Cardiac fibroblast (primary cell): ENCODE measurements around the gene ADAMTS12.

ENCODE experiments used
- DNase-seq, 2 donors: peaks; one replicate each; pipeline versions ENCODE4 v3.0.0 to v3.0.0-alpha.2; 2010; ENCODE audit warnings: low read depth in 2 of 2
- H3K4me3 ChIP-seq, 2 donors: replicated peaks in 1 of 2; 1 replicate in 1 of 2; 2 replicates in 1 of 2; pipeline ENCODE4 v1.5.1; 2011; ENCODE audit warnings: low read depth in 2 of 2, low read length in 2 of 2, mild to moderate bottlenecking in 2 of 2, moderate library complexity in 1 of 2
- TF ChIP-seq, protein P1 (sequence below): IDR thresholded peaks from one replicate; pipeline ENCODE4 v1.5.1; 2011; ENCODE audit warnings: low read depth, mild to moderate bottlenecking, low read length, inconsistent platforms

The ADAMTS12 gene

GRCh38 chr5:33781286-33781685 is 110.5 kb downstream of the ADAMTS12 start:
- peak; percentile 53 to 91 for DNase-seq
- TF ChIP-seq, protein P1, sequence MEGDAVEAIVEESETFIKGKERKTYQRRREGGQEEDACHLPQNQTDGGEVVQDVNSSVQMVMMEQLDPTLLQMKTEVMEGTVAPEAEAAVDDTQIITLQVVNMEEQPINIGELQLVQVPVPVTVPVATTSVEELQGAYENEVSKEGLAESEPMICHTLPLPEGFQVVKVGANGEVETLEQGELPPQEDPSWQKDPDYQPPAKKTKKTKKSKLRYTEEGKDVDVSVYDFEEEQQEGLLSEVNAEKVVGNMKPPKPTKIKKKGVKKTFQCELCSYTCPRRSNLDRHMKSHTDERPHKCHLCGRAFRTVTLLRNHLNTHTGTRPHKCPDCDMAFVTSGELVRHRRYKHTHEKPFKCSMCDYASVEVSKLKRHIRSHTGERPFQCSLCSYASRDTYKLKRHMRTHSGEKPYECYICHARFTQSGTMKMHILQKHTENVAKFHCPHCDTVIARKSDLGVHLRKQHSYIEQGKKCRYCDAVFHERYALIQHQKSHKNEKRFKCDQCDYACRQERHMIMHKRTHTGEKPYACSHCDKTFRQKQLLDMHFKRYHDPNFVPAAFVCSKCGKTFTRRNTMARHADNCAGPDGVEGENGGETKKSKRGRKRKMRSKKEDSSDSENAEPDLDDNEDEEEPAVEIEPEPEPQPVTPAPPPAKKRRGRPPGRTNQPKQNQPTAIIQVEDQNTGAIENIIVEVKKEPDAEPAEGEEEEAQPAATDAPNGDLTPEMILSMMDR = no peak
- H3K4me3 ChIP-seq = no peak overlapping the region

DNA sequence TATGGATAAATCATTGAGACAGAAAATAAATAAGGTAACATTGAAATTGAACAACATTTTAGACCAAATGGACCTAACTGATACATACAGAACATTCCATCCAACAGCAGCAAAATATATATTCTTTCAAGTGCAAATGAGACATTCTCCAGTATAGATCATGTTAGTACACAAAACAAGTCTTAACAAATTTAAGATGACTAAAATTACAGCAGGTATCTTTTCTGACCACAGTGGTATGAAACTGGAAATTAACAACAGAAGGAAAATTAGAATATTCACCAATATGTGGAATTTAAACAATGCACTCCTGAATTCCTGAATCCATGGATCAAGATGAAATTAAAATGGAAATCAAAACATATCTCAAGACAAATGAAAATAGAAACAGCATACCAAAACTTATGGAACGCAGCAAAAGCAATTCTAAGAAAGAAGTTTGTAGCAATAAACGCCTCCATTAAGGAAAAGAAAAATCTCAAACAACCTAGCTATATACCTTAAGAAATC is 115.6 kb downstream of the ADAMTS12 start:
- no peak overlapping the region for H3K4me3 ChIP-seq
- TF ChIP-seq, protein P1 = no peak
- DNase-seq = no peak

DNA sequence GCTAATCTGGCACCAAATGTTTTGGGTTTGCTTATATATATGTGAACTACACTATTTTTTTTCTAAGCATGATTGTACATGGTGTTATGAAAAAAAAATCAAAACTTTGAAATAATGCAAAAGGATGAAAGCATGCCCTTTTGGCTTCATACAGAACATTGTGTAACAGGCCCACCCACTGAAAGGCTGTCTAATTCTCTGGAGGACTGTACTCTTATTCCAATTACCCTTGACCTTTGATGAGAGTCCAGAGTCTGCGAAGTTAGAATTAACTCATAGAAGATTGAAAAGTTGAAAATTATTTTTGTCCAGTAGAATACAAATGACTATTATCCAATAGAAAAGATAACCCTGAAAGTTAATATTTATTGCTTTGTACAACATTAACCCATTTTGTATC is 117.4 kb downstream of the ADAMTS12 start:
- DNase-seq = peak; percentile 44 to 64
- TF ChIP-seq, protein P1 = no peak
- H3K4me3 ChIP-seq = no peak overlapping the region

GRCh38 chr5:33772380-33772897 is 119.4 kb downstream of the ADAMTS12 start:
- TF ChIP-seq, protein P1 = no peak
- peak; percentile 81 to 84 for DNase-seq
- no peak overlapping the region for H3K4me3 ChIP-seq

DNA sequence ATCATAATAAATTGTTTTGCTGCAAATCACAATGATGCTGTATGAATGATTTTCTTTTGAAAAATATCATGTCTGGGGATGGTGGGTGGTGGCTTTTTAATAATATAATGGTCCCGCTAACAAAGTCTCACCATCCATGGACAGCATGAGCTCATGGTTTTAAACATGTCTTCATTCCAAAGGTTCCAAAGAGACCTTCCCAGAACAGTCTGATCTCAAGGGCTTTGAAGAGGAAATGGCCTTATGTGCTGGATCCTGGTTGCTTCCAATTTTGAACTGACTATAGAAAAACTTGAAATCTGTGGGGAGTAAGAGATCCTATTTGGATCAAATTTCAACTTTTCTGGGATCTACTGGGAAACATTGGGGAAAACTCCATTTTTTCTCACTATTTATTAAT is 121.8 kb downstream of the ADAMTS12 start:
- no peak for DNase-seq
- TF ChIP-seq, protein P1 = no peak
- no peak overlapping the region for H3K4me3 ChIP-seq

DNA sequence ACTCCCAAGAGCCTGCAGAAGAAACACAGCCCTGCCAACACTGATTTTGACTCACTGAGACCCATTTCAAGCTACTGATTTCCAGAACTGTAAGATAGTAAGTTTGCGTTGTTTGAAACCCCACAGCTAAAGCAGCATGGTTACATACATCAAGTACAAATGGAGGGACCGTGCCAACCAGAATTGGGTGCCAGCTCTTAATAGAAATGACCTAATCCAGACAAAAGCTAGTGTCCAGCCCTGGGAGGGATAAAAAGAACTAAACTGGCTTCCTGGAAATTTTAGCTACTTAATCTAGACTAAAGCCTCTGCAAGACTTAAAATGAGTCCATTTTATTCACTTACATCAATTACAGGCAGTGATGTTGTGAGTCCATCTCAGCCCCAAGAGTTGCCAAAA is 122.6 kb downstream of the ADAMTS12 start:
- no peak overlapping the region for H3K4me3 ChIP-seq
- TF ChIP-seq, protein P1 = no peak
- DNase-seq = peak in 1 of 2 donors; percentile 19

DNA sequence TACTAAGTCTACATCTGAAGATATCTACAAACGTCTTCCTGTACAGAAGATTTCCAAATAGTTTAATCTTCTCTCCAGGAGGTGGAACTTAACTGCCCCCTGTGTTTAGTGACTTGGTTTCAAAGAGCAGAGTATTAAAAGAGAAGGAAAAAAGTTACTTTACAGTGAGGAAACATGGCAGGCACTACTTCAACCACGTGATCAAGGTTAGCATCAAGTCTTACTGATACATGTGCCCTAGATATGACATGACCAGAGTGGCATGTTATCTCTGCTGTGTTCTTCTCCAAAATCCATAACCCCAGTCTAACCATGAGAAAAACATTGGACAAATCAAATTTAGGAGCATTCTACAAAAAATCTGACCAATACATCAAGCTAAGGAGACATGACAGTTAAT is 125.8 kb downstream of the ADAMTS12 start:
- no peak for DNase-seq
- H3K4me3 ChIP-seq = no peak overlapping the region
- TF ChIP-seq, protein P1 = no peak
